Breast epithelium (tissue), 4 donors: ENCODE results near the gene DYSF. TPM values are rescaled to one million over a fixed set of nuclear protein-coding genes. Genes with fewer than 3 reads are reported as not detected.
A peak's percentile ranks its signal among the peaks of the same experiment; 100 is the strongest.

Experiments used
- DNase-seq, 2 donors: peaks; one replicate each; pipeline ENCODE4 v3.0.0-alpha.2; 2019; ENCODE audit warnings: low spot score in 2 of 2
- H3K27ac ChIP-seq, 2 donors: fragments of 200-600 bp; sonication (generic) in 1 of 2; one replicate each; pipeline ENCODE4 v1.5.1; 2016 to 2019; ENCODE audit warnings: mild to moderate bottlenecking in 1 of 2
- H3K27me3 ChIP-seq, 2 donors: fragments of 200-600 bp; sonication (generic) in 1 of 2; one replicate each; pipeline versions ENCODE4 v1.5.1 to v1.6.0; 2017 to 2019; ENCODE audit warnings: control low read depth in 1 of 2, mild to moderate bottlenecking in 1 of 2
- H3K36me3 ChIP-seq: fragments of 200-600 bp; one replicate; pipeline ENCODE4 v1.5.1; 2019
- H3K4me1 ChIP-seq, 2 donors: fragments of 200-600 bp; sonication (generic); one replicate each; pipeline ENCODE4 v1.5.1; 2016 to 2019; ENCODE audit warnings: control low read depth in 1 of 2
- H3K4me3 ChIP-seq, 3 donors: fragments of 200-600 bp; sonication (generic); 1 replicate in 2 of 3; 2 replicates in 1 of 3; pipeline ENCODE4 v1.5.1; 2016 to 2019; ENCODE audit warnings: mild to moderate bottlenecking in 3 of 3, moderate library complexity in 2 of 3
- H3K9me3 ChIP-seq, 2 donors: fragments of 200-600 bp; sonication (generic) in 1 of 2; one replicate each; pipeline ENCODE4 v1.5.1; 2016 to 2019; ENCODE audit warnings: control low read depth in 1 of 2
- POLR2A ChIP-seq: fragments of 450-650 bp; IDR thresholded peaks from one replicate; pipeline ENCODE4 v1.6.1; 2016; ENCODE audit warnings: antibody characterized with exemption, mild to moderate bottlenecking, moderate library complexity
- POLR2AphosphoS5 ChIP-seq, 3 donors: sonication (generic); formaldehyde crosslinking; IDR thresholded peaks; one replicate each; pipeline ENCODE4 v1.6.1; 2017; ENCODE audit warnings: antibody characterized with exemption in 3 of 3
- intact Hi-C: fragments of 100-400 bp; cut with DNase I; formaldehyde crosslinking; loops from one replicate; pipeline ENCODE4 v1.15.1; 2023; ENCODE audit warnings: low total_unique reads
- total RNA-seq, 3 donors: library from RNA; depleted of rRNA; stranded (reverse); fragments of >200 nt; gene quantifications; one replicate each; pipeline ENCODE4 v1.1.0, GENCODE V29; 2016
- TF ChIP-seq, protein P1 (sequence below), 3 donors: fragments of 450-650 bp; IDR thresholded peaks; one replicate each; pipeline ENCODE4 v1.5.1; 2016 to 2017; ENCODE audit warnings: antibody characterized with exemption in 3 of 3, mild to moderate bottlenecking in 3 of 3, moderate library complexity in 3 of 3

DYSF gene
- total RNA-seq, 3 donors from 2014 or later: 3.0 to 15.7 (median 4.8) TPM

DNA sequence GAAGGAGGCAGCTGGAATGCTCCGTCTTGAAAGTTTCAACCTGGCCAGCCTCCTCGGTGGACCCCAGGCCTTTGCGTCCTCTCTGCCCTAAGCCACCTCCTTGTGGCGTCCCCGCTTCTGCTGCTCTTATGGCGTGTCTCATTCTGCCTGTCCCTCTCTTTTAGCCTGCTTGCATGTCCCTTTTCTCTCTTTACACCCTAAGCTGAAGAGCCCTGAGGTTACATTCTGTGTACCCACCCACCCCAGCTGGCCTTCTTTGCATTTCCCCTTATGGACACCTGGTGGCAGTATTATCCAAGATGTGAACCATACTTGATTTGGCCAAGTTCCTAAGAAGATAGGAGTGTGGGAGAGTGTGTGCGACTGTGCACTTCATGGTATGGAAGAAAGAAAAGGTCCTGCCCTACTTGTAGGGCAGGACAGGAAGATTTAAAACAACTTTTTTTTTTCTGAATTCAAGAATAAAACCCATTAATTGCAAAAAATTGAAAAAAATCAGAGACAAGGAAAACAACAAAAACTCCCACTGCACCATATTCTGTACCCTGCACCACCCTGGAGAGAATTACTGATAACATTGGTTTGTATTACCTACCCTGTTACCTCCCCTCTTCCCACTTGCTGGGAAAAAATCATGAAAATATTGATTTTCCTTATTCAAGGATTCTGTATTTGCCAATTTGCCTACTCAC is 77.4 kb downstream of the DYSF start:
- TF ChIP-seq, protein P1, sequence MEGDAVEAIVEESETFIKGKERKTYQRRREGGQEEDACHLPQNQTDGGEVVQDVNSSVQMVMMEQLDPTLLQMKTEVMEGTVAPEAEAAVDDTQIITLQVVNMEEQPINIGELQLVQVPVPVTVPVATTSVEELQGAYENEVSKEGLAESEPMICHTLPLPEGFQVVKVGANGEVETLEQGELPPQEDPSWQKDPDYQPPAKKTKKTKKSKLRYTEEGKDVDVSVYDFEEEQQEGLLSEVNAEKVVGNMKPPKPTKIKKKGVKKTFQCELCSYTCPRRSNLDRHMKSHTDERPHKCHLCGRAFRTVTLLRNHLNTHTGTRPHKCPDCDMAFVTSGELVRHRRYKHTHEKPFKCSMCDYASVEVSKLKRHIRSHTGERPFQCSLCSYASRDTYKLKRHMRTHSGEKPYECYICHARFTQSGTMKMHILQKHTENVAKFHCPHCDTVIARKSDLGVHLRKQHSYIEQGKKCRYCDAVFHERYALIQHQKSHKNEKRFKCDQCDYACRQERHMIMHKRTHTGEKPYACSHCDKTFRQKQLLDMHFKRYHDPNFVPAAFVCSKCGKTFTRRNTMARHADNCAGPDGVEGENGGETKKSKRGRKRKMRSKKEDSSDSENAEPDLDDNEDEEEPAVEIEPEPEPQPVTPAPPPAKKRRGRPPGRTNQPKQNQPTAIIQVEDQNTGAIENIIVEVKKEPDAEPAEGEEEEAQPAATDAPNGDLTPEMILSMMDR (IDR thresholded peaks at IDR 0.05): peak in 2 of 3 donors; percentile 34 to 36
- TF ChIP-seq POLR2A: no peak
- Histone ChIP-seq H3K4me3 (no peak overlapping the region), H3K27ac (no peak overlapping the region), H3K9me3 (no peaks in the 10 kb centered on the region), H3K27me3 (peaks cover 0 to 9% of the 10 kb centered on the region in 2 donors), H3K36me3 (no peaks in the 10 kb centered on the region), H3K4me1 (no peaks in the 10 kb centered on the region)
- intact Hi-C loops: no loop called here
- DNase-seq: peak in 1 of 2 donors; percentile 27

DNA sequence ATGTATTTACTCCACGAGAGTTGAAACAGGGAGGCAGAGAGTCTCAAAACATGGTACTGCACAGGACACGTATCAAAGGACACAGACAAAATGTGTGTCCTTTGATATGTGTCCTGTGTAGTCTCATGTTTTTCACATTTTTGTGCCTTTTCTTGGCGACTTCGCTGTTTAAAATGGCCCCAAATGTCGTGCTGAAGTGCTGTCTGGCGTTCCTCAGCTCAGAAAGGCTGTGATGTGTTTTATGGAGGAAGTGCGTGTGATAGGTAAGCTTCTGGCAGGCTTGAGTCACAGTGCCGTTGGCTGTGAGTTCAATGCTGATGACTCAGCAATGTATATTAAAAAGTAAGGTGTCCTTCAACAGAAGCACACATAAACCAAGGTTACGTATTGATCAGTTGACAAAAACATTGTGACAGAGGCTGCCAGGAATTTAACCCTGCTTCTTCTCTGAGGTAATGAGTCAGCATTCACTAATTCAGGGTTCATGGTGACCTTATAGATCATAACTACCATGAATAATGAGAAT is 78.2 kb downstream of the DYSF start:
- H3K27ac ChIP-seq: no peak overlapping the region
- no peak overlapping the region for H3K4me3 ChIP-seq
- H3K9me3 ChIP-seq: no peaks in the 10 kb centered on the region
- TF ChIP-seq, protein P1 (IDR thresholded peaks at IDR 0.05): no peak
- no peak for TF ChIP-seq POLR2A
- TF ChIP-seq POLR2AphosphoS5 (IDR thresholded peaks at IDR 0.05): no peak
- no peaks in the 10 kb centered on the region for H3K36me3 ChIP-seq
- H3K27me3 ChIP-seq: peaks cover 0 to 9% of the 10 kb centered on the region in 2 donors
- no peaks in the 10 kb centered on the region for H3K4me1 ChIP-seq
- intact Hi-C loops: no loop called here
- peak in 1 of 2 donors; percentile 12 for DNase-seq

DNA sequence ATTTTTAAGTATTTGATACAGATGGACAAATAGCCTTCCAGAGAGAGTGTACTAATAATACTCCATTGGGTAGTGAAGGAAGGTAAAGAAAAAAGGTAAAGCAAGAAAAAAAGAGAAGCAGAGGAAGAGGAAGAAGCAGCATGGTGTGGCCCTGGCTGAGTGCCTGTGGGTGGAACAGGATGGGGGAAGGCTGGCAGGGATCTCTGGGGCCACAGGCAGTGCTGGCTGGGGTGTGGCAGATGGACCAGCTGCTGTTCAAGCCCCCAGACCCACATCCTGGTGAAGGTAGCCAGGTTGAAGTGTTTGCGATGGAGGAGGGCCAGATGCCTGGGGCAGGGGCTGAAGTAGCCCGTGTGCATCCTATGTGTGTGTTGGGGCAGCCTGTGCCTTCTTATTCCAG is 79.0 kb downstream of the DYSF start:
- H3K27ac ChIP-seq: no peak overlapping the region
- no peak overlapping the region for H3K4me3 ChIP-seq
- intact Hi-C loops: no loop called here
- peaks cover 0 to 9% of the 10 kb centered on the region in 2 donors for H3K27me3 ChIP-seq
- TF ChIP-seq, protein P1 (IDR thresholded peaks at IDR 0.05): no peak
- TF ChIP-seq POLR2A (no peak), POLR2AphosphoS5 (IDR thresholded peaks at IDR 0.05) (no peak)
- no peaks in the 10 kb centered on the region for H3K9me3 ChIP-seq
- peak in 1 of 2 donors; percentile 3 for DNase-seq
- H3K36me3 ChIP-seq: no peaks in the 10 kb centered on the region
- H3K4me1 ChIP-seq: no peaks in the 10 kb centered on the region

DNA sequence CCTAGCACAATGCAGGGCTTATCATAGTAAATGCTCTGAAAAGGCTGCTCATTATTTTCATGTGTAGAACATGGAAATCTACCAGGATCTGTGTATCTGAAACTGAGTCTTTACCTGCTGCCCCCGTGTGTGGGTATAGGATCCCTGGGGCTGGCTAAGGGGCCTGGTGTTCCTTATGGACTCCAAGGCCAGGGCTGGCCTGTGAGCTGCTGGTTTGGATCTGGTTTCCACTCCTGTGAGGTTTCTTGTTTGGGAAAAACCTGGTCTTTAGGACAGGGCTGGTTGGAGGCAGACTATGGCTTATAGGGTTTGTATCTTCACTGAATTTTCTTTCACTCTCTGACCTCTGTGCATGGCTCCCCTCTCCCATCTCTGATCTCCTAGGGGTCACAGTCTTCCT is 80.8 kb downstream of the DYSF start:
- intact Hi-C loops: no loop called here
- Histone ChIP-seq H3K4me1 (no peaks in the 10 kb centered on the region), H3K27me3 (peaks cover 0 to 9% of the 10 kb centered on the region in 2 donors), H3K9me3 (no peaks in the 10 kb centered on the region), H3K4me3 (no peak overlapping the region), H3K27ac (no peak overlapping the region), H3K36me3 (no peaks in the 10 kb centered on the region)
- peak in 1 of 2 donors; percentile 22 for DNase-seq
- TF ChIP-seq, protein P1 (IDR thresholded peaks at IDR 0.05): no peak
- no peak for TF ChIP-seq POLR2A
- TF ChIP-seq POLR2AphosphoS5 (IDR thresholded peaks at IDR 0.05): no peak

DNA sequence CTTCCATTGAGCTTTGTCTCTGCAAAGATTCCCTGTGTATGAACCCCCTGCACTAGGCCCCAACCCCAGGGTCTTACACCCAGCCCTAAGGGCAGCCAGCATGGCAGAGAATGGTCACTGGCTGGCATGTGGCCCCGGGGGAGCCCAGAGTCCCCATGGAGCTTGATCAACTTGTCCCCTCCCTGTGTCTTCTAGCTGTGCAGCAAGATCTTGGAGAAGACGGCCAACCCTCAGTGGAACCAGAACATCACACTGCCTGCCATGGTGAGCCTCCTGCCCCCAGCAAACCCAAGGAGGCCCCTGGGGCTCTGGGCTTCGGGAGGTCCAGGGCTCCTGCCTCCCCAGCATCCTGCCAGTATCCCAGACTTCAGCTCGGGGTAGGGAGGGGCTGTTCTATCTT is 81.5 kb downstream of the DYSF start:
- intact Hi-C loops: no loop called here
- DNase-seq: peak in 1 of 2 donors; percentile 28
- H3K9me3 ChIP-seq: no peaks in the 10 kb centered on the region

More for the DNA sequence above, 81.5 kb downstream of the DYSF start:
- no peaks in the 10 kb centered on the region for H3K4me1 ChIP-seq
- no peak for TF ChIP-seq POLR2AphosphoS5 (IDR thresholded peaks at IDR 0.05)
- TF ChIP-seq, protein P1 (IDR thresholded peaks at IDR 0.05): no peak
- TF ChIP-seq POLR2A: no peak
- H3K36me3 ChIP-seq: no peaks in the 10 kb centered on the region
- no peak overlapping the region for H3K4me3 ChIP-seq
- peaks cover 0 to 9% of the 10 kb centered on the region in 2 donors for H3K27me3 ChIP-seq
- no peak overlapping the region for H3K27ac ChIP-seq
